SK-N-MC (cell line): Measurements from ENCODE around the gene MZF1.
A peak's percentile ranks its signal among the peaks of the same experiment; 100 is the strongest.

Experiments used
- EZH2 ChIP-seq: fragments of 200-600 bp; sonication (generic); IDR thresholded peaks from one replicate; pipeline ENCODE4 v1.6.1; 2017; ENCODE audit warnings: antibody characterized with exemption
- FOXP2 ChIP-seq: optimal IDR thresholded peaks from 2 replicates; pipeline ENCODE3; 2011; ENCODE audit warnings: mild to moderate bottlenecking, moderate library complexity; ENCODE audit not compliant: insufficient read depth; ENCODE audit errors: extremely low read length, control extremely low read depth
- POLR2AphosphoS5 ChIP-seq: IDR thresholded peaks from 2 replicates; pipeline ENCODE4 v1.6.1; 2012; ENCODE audit warnings: mild to moderate bottlenecking, low read depth, low read length, borderline replicate concordance

- TF ChIP-seq POLR2AphosphoS5 (peak; percentile 35; the same call in 1 of the 2 replicates), EZH2 (no peak), FOXP2 (no peak)
Measured at GRCh38 chr19:58519087-58519354, 54.1 kb downstream of the MZF1 start.
